ENCODE data around the gene PIH1D2. TPM values are rescaled to one million over a fixed set of nuclear protein-coding genes. Genes with fewer than 3 reads are reported as not detected.

Gene PIH1D2
- total RNA-seq, 1 experiment from 2014 or later = 3.0 TPM

DNA sequence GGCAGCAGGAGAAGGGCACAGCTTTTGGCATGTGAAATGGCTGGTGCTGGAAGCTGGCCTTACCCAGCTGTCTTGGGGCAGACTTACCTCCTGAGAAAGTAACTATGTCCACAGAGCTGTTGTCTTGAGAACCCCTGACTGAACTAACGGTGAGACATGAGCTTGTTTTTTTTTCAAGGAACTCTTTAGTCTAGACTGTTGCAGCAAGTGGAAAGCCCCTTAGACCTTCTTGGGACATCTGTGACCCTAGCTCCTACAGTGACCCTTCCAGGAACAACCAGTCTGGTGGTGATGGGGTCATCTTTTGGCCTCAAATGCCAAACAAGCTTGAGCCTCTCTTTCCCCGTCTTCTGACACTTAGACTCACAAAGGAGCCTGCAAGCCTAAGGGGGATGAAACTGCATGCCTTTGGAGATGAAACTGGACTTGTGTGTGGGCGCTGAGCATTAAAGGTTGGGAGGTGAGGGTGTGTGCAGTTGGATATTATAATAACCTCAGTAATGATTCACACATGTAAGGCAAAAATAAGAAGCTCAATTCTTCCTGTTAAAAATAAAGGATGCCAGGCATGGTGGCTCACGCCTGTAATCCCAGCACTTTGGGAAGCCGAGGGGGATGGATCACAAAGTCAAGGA lies 48.3 kb upstream of the PIH1D2 start:
- Histone ChIP-seq H3K36me3 (ENCODE audit: control insufficient read depth, insufficient read depth, low read length) (no peaks in the 10 kb centered on the region), H3K9me3 (ENCODE audit: control insufficient read depth, insufficient read depth, low read depth, low read length) (no peaks in the 10 kb centered on the region), H3K27ac (ENCODE audit: low read length) (no peak overlapping the region), H3K27me3 (ENCODE audit: control insufficient read depth, insufficient read depth, low read length) (no peaks in the 10 kb centered on the region), H3K4me3 (ENCODE audit: low read depth in 2 of 2, low read length in 2 of 2) (no peak overlapping the region), H3K4me1 (ENCODE audit: control insufficient read depth, insufficient read depth, low read length) (peaks cover 12% of the 10 kb centered on the region)
- intact Hi-C loops (cut with micrococcal nuclease; ENCODE audit: unreplicated experiment) (no loop called here), in situ Hi-C loops (cut with HindIII; ENCODE audit: low pct_unique_long_range_greater_than_20kb, low sequenced_read_pairs) (no loop called here)
- BruUV-seq (replicated peaks) = no TSS peak
- no peak for TF ChIP-seq POLR2AphosphoS5 (IDR thresholded peaks at IDR 0.05; ENCODE audit: low read depth, low read length)
- DNase-seq (ENCODE audit: low read depth, low spot score) (no peak), ATAC-seq (no peak)
- CTCF ChIA-PET = interaction anchor here (0.9 to 1.5 kb wide), 4 partner anchors 9 to 158 kb away, joined by 3 to 18 read pairs (median 4); partner anchors contain the start of gene BCO2
- POLR2A ChIA-PET = interaction anchor here (0.5 to 0.6 kb wide), 2 partner anchors 11 to 16 kb away, joined by 6 to 11 read pairs; no protein-coding TSS in a partner anchor

DNA sequence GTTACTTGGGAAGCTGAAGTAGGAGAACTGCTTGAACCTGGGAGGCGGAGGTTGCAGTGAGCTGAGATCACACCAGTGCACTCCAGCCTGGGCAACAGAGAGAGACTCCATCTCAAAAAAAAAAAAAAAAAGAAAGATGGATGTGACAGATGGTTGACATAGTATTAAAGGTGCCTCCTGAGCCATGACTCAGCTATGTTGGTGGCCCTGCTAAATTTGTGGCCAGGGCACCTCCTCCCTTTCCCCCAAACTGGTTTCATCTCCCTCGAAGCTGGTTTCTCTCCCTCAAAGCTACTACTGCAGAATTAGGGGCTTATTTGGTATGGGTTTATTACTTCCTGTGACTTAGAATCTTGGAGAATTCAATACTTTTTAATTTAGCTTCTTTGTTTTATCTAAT lies 44.4 kb upstream of the PIH1D2 start:
- H3K27me3 ChIP-seq (ENCODE audit: control insufficient read depth, insufficient read depth, low read length) = no peaks in the 10 kb centered on the region
- ChIA-PET POLR2A (no interaction called here), CTCF (interaction anchor here (0.5 kb wide), 1 partner anchor 162 kb away, joined by 7 read pairs; no protein-coding TSS in a partner anchor)
- TF ChIP-seq SIN3A (IDR thresholded peaks at IDR 0.05; ENCODE audit: borderline replicate concordance, insufficient read depth, low read depth, low read length) (no peak), POLR2AphosphoS5 (IDR thresholded peaks at IDR 0.05; ENCODE audit: low read depth, low read length) (no peak), TCF7L2 (IDR thresholded peaks at IDR 0.05; ENCODE audit: low read depth, low read length) (no peak)
- TF ChIP-seq, protein P1, sequence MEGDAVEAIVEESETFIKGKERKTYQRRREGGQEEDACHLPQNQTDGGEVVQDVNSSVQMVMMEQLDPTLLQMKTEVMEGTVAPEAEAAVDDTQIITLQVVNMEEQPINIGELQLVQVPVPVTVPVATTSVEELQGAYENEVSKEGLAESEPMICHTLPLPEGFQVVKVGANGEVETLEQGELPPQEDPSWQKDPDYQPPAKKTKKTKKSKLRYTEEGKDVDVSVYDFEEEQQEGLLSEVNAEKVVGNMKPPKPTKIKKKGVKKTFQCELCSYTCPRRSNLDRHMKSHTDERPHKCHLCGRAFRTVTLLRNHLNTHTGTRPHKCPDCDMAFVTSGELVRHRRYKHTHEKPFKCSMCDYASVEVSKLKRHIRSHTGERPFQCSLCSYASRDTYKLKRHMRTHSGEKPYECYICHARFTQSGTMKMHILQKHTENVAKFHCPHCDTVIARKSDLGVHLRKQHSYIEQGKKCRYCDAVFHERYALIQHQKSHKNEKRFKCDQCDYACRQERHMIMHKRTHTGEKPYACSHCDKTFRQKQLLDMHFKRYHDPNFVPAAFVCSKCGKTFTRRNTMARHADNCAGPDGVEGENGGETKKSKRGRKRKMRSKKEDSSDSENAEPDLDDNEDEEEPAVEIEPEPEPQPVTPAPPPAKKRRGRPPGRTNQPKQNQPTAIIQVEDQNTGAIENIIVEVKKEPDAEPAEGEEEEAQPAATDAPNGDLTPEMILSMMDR (IDR thresholded peaks at IDR 0.05) = no peak
- TF ChIP-seq, protein P2, sequence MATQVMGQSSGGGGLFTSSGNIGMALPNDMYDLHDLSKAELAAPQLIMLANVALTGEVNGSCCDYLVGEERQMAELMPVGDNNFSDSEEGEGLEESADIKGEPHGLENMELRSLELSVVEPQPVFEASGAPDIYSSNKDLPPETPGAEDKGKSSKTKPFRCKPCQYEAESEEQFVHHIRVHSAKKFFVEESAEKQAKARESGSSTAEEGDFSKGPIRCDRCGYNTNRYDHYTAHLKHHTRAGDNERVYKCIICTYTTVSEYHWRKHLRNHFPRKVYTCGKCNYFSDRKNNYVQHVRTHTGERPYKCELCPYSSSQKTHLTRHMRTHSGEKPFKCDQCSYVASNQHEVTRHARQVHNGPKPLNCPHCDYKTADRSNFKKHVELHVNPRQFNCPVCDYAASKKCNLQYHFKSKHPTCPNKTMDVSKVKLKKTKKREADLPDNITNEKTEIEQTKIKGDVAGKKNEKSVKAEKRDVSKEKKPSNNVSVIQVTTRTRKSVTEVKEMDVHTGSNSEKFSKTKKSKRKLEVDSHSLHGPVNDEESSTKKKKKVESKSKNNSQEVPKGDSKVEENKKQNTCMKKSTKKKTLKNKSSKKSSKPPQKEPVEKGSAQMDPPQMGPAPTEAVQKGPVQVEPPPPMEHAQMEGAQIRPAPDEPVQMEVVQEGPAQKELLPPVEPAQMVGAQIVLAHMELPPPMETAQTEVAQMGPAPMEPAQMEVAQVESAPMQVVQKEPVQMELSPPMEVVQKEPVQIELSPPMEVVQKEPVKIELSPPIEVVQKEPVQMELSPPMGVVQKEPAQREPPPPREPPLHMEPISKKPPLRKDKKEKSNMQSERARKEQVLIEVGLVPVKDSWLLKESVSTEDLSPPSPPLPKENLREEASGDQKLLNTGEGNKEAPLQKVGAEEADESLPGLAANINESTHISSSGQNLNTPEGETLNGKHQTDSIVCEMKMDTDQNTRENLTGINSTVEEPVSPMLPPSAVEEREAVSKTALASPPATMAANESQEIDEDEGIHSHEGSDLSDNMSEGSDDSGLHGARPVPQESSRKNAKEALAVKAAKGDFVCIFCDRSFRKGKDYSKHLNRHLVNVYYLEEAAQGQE (IDR thresholded peaks at IDR 0.05; ENCODE audit: insufficient read depth in 1 of 2, low read depth in 2 of 2, low read length in 1 of 2) = no peak
- no peaks in the 10 kb centered on the region for H3K36me3 ChIP-seq (ENCODE audit: control insufficient read depth, insufficient read depth, low read length)
- DNase-seq (ENCODE audit: low read depth, low spot score) (no peak), ATAC-seq (no peak)
- no peak overlapping the region for H3K27ac ChIP-seq (ENCODE audit: low read length)
- H3K4me1 ChIP-seq (ENCODE audit: control insufficient read depth, insufficient read depth, low read length) = peaks cover 12% of the 10 kb centered on the region
- in situ Hi-C loops (cut with HindIII; ENCODE audit: low pct_unique_long_range_greater_than_20kb, low sequenced_read_pairs) = no loop called here
- H3K4me3 ChIP-seq (ENCODE audit: low read depth in 2 of 2, low read length in 2 of 2) = no peak overlapping the region
- intact Hi-C loops (cut with micrococcal nuclease; ENCODE audit: unreplicated experiment) = loop anchor here (5.0 kb wide), 1 partner anchor 44 kb away; the partner anchor contains the start of gene IL18
- H3K9me3 ChIP-seq (ENCODE audit: control insufficient read depth, insufficient read depth, low read depth, low read length) = no peaks in the 10 kb centered on the region
- no TSS peak for BruUV-seq (replicated peaks)

DNA sequence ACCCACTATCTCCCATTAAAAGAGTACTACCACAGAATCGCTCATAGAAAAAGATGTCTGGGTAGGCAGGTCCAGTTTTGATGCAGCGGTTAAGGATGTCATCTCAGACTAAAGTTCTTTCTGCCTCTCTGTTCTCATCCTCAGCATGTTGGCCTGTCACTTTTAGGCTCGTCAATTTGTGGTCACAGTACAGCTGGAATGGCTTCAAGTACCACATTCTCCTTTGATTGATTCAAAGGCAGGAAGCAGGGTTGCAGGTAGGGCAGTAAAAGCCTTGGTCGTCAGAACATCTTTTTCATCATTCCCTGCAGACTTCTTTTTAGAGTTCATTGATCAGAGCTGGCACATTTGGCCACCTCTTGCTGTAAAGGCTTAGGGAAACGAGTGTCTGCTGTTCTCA lies 41.6 kb upstream of the PIH1D2 start:
- intact Hi-C loops (cut with micrococcal nuclease; ENCODE audit: unreplicated experiment) (loop anchor here (2.0 to 5.0 kb wide), 2 partner anchors 47 to 165 kb away; partner anchors contain the start of gene IL18), in situ Hi-C loops (cut with HindIII; ENCODE audit: low pct_unique_long_range_greater_than_20kb, low sequenced_read_pairs) (no loop called here)
- ChIA-PET CTCF (interaction anchor here (1.6 kb wide), 1 partner anchor 60 kb away, joined by 4 read pairs; the partner anchor contains the start of gene BCO2), POLR2A (interaction anchor here (0.6 kb wide), 1 partner anchor 1105 kb away, joined by 6 read pairs; no protein-coding TSS in a partner anchor)
- Histone ChIP-seq H3K27me3 (ENCODE audit: control insufficient read depth, insufficient read depth, low read length) (no peaks in the 10 kb centered on the region), H3K9me3 (ENCODE audit: control insufficient read depth, insufficient read depth, low read depth, low read length) (no peaks in the 10 kb centered on the region), H3K4me3 (ENCODE audit: low read depth in 2 of 2, low read length in 2 of 2) (no peak overlapping the region), H3K4me1 (ENCODE audit: control insufficient read depth, insufficient read depth, low read length) (peaks cover 7% of the 10 kb centered on the region), H3K36me3 (ENCODE audit: control insufficient read depth, insufficient read depth, low read length) (no peaks in the 10 kb centered on the region), H3K27ac (ENCODE audit: low read length) (no peak overlapping the region)
- ATAC-seq (no peak), DNase-seq (ENCODE audit: low read depth, low spot score) (no peak)
- TF ChIP-seq POLR2AphosphoS5 (IDR thresholded peaks at IDR 0.05; ENCODE audit: low read depth, low read length) (no peak), SIN3A (IDR thresholded peaks at IDR 0.05; ENCODE audit: borderline replicate concordance, insufficient read depth, low read depth, low read length) (no peak), TCF7L2 (IDR thresholded peaks at IDR 0.05; ENCODE audit: low read depth, low read length) (no peak)
- TF ChIP-seq, protein P1 (IDR thresholded peaks at IDR 0.05) = no peak
- TF ChIP-seq, protein P2 (IDR thresholded peaks at IDR 0.05; ENCODE audit: insufficient read depth in 1 of 2, low read depth in 2 of 2, low read length in 1 of 2) = no peak
- no TSS peak for BruUV-seq (replicated peaks)
